GM21390 (cell line): ENCODE data around the gene PNRC2.
A peak's percentile ranks its signal among the peaks of the same experiment; 100 is the strongest.

ENCODE experiments used
- ATAC-seq: cut with Tn5 transposase; IDR thresholded peaks from one replicate; pipeline ENCODE4 v1.9.1; 2021; ENCODE audit not compliant: unreplicated experiment

The PNRC2 gene, protein sequence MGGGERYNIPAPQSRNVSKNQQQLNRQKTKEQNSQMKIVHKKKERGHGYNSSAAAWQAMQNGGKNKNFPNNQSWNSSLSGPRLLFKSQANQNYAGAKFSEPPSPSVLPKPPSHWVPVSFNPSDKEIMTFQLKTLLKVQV

DNA sequence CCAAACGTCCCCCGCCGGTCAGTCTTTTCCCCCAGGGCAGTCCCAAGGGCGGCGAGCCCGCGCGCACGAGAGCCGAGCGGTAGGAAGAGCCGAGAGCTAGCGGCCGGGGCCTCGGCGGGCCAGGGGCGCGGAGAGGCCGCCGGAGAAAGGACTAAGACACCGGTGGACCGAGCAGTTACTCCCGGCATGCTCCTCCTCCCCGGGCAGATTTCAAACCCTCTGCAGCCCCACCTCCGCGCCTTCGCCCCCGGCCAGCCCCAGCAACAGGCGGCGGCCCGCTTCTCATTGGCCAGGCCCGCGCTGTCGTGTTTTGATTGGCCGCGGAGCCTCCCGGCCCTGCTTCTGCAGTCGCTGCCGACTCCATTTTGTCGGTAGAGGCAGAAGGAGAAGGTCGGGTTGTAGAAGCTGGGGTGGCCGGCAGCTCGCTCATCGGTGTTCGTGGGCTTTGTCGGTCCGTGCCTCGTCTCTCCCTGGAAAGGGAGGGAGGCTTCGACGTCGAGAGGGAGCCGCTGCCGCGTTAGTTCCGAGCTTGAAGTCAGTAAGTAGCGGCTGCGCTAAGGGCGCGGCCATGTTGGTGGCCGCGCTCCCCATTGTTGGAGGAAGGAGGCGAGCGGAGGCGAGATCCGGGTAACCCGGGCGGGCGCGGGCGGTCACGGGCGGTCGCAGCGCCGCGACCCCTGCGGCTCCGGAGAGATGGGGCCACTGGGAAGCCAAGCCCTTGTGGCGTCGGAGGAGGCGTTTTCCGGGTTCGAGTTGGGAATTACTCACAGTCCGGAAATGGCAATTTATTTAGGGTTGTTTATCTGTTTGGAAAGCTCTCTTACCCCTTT lies at the start of gene PNRC2:
TSS of gene PNRC2 (plus strand) at position 368 of the 830 bp plus-strand sequence. CDS start 1,630 bp downstream, outside the sequence.
- peak; percentile 64 for ATAC-seq

DNA sequence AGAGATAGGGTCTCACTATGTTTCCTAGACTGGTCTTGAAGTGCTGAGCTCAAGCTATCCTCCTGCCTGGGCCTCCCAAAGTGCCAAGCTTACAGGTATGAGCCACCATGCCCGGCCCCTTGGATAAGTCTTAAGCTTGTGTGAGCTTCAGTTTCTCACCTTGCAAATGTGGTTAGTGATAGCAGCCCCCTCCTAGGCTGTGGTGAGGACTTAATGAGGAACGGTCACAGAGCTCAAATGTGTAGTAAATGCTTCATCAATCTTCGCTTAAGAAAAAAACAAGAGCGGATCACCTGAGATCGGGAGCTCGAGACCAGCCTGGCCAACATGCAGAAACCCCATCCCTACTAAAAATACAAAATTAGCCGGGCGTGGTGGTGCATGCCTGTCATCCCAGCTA lies 49.5 kb upstream of the PNRC2 start:
- ATAC-seq: no peak

DNA sequence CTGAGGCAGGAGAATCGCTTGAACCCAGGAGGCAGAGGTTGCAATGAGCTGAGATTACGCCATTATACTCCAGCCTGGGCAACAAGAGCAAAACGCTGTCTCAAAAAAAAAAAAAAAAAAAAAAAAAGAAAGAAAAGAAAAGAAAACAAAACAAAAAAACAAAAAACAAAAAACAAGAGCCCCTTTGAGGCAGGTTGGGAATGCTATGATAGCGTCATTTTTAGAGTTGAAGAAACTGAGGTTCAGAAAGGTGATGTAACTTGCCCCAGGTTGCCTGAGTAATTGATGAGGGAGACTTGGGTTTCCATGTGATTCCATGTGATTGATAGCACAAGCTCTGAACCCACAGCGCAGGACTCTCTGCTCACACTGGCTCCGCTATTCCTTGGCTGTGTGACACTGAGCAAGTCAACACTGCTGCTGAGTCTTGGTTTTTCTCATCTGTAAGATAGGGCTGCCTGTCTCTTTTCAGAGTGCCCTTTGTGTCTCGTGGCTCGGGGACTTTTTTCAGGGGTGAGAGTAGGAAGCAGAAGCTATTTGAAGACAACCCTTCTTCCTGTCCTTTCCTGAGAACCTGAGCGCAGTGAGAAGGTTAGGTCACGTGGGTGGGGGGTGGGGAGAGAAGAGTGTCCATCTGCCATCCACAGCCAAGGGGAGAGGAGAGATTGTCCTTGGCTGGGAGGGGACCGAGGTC lies 48.9 kb upstream of the PNRC2 start:
- ATAC-seq: no peak

DNA sequence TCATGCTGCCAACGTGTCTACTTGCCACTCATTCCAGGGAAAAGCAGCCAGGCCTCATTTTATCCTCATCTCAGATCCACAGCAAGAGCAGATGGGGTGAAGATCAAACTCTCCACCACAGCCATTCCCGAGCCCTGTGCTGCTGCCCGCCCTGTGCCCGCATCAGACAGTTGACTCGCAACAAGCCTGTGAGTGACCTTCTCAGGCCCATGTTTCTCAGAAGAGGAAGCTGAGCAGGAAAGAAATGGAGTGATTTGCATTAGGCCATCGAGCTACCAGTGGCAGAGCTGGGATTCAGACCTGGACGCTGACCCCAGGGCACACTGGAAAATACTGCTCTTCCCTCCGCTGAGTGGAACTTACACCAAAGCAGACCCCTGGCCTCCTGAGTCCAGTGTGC lies 47.7 kb upstream of the PNRC2 start:
- ATAC-seq: no peak

DNA sequence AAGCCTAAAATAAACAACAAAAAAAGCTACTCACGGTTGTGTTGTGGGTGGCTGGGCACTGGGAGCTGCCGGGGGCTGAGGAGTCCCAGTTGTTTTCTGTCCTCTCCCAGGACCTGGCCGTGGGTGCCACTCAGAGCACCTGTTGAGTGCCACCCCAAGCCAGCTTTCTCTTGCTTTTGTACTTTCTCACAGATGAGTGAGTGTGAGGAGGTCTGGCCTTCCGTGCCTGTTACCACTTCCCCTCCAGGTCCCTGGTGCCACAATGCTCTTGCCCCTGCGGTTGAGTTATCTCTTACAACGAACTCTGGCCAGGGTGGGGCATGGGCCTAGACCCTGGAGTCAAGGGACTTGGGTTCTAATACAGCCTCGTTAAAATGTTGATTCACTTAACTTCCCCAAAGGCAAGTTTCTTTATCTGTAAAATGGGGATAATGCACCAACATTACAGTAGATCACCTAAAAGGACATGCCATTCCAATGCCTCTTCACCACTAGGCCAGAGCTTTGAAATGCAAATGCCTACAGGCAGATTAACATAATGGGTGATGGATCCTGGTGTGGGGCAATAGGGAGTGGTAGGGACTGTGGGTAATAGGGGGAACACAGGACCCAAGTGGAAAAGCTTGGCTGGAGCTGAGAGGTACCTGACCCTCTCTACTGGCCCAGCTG lies 46.3 kb upstream of the PNRC2 start, which contains the start of gene CNR2:
TSS of gene CNR2 (minus strand) at position 151 of the 669 bp plus-strand sequence. CDS start 37,745 bp downstream, outside the sequence.
- ATAC-seq: no peak

DNA sequence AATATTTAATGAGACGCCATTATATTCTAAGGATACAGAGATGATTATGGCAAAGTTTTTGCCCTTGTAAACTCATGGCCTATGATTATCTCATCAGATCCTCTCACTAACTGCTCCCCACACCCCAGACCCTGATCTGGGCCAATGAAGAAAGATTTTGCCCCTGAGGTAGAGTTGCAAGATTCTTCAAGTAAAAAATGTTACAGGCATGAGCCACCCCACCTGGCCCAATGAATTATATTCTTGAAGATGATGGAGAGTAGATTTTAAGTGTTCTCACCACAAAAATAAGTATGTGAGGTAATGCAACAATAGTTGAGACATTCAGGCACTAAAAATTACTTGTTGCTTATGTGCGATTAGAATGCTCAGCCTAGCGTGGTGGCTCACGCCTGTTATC lies 44.7 kb upstream of the PNRC2 start:
- no peak for ATAC-seq

DNA sequence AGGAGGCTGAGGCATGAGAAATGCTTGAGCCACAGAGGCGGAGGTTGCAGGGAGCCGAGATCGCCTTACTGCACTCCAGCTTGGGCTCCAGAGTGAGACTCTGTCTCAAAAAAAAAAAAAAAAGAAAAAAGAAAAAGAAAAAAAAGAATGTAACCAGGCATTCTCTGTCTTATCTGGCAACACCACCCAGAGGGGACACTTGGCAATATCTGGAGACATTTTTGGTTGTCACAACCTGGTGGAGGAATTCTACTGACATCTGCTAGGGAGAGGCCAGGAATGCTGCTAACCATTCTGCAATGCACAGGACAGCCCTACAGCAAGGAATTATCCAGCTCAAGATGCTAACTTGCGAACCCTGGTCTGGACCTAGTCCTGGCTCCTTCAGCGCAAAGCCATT lies 44.2 kb upstream of the PNRC2 start:
- no peak for ATAC-seq

DNA sequence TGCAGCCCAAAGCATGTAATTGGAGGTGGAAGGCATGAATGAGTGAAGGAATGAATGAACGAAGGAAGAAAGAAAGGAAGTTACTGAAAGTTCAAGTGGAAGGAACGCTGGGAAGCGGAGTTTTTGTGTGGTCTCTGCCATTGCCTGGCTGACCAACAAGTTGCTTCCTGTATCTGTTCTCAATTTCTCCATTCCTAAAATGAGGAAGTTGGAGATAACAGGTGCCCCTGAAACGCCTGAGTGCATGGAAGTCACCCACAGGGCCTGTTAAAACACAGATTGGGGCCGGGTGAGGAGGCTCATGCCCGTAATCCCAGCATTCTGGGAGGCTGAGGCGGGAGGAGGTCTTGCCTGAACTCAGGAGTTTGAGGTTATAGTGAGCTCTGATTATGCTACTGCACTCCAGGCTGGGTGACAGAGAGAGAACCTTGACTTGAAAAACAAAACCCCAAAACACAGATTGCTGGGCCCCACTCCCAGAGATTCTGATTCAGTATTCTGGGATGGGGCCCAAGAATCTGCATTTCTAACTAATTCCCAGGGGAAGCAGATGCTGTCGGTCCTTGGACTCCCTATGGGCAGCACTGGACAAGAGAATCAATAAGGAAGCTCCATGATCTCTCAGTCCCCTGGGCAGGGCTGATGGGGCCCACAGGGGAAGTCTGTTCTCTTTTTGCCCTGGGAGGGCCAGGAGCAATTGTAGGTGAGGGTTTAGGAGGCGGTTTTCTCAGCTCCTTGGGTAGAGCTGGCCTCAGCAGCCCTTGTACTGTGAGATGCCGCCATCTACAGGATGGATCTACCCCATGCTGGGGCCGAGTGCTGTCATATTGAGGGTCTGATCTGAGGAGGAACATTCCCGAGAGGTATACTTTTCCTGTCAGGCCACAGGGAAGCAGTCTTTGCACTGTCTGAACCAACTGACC lies 43.2 kb upstream of the PNRC2 start:
- ATAC-seq: no peak

DNA sequence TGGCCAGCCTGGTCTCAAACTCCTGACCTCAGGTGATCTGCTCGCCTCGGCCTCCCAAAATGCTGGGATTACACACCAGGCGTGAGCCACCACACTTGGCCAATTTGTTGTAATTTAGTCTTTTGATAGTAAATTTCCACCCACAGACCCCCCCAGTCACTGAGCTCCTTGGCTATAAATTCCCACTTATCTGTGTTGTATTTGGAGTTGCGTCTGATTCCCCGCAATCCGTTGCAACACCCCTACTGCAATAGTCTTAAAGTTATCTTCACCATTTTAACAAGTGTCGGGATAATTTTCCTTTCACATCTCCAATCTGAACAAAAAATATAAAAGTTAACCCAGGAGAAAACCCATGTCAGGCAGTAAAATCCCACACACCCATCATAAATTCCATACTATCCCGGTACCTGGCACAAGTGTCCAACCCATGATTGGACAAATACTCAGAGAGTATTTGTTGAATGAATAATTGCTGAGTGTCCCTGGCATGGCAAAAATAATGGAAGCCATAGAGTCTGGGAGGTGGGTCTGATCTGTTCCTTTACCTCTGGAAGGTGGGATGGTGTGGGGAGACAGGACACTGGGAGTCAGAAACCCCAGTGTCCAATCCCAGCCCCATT lies 37.2 kb upstream of the PNRC2 start:
- no peak for ATAC-seq

DNA sequence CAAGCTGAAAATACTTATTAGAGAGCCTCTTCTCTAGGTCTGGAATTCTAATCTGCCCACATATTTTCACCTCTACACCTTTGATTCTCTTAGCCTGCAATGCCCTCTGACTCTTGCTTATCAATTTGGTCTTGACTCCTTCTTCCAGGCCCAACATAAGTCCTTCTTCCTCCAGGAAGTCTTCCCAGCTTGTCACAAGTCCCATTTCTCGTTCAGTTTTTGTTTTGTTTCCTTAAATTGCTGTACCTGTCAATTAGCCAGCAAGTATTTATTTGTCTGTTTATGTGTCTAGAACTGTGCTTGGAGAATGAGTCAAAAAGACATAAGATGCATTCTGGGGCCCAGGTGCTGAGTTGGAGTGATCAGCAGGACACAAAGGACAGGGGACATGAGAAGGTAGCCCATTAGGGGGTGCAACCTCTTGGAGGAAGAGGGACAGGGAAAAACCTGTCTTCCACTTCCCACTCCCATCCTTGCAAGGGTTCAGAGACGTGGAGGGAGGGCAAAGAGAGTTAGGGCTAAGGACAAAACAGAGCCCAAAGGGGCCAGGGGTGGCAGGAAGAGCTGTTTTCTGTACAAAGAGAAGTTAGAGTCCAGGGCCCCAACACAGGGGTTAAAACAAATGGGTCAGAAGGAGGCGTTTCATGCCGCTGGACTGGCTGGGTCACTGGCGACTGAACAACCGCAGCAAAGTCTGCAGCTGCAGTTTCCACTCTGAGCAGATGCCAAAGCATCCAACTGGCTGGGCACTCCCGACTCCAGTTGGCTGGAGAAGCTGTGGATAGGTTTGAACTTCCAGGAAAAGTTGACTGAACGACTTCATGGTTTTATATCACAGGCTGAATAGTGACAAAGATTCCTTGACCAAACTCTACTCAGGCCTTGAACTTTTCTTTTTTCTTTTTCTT lies 35.8 kb upstream of the PNRC2 start:
- no peak for ATAC-seq

DNA sequence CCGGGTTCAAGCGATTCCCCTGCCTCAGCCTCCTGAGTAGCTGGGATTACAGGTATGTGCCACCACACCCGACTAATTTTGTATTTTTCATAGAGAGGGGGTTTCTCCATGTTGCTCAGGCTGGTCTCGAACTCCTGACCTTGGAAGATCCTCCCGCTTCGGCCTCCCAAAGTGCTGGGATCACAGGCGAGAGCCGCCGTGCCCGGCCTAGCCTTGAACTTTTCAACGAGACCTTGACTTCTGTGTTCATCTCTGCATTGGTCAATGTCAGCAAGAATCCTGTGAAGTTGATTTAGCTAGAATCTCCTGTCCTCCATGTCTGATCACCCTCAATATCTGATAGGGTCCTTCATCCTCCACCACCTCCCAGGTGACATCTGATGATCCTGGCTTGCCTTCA lies 35.0 kb upstream of the PNRC2 start:
- ATAC-seq: no peak

DNA sequence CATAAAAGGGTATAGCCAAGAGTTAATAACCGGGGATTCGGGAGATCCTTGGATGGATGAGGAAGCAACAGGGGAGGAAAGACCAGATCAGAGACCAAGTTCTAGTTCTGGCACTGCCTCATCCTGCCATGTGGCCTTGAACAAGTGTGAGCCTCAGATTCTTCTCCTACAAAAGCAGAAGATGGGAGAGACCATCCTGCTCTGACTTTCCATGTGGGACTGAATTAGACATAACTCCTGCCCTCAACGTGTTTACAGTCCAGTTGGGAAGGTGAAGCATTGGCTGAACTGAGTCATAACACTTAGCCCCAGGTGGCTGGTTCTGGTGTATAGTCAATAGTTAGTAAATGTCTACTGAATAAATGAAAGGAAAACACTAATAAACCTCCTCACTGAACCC lies 34.3 kb upstream of the PNRC2 start:
- ATAC-seq: no peak

DNA sequence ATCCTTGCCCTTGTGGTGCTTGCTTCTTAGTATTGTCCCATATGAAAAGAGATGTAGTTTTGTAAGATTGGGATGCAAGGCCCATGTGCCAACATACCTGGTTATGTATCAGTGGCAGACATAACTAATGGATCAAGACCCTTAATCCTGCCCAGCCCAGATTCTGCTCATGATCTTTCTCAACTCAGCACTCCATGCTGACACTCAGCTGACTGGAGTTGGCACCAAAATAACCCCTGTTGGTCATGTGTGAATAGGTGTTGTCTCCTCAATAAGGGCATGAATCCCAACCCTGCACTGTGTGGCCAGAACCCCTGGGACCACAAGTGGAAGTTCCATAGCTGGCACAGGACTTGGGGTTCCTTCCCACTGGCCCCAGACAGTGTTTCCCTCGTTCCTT lies 32.5 kb upstream of the PNRC2 start:
- ATAC-seq: no peak

DNA sequence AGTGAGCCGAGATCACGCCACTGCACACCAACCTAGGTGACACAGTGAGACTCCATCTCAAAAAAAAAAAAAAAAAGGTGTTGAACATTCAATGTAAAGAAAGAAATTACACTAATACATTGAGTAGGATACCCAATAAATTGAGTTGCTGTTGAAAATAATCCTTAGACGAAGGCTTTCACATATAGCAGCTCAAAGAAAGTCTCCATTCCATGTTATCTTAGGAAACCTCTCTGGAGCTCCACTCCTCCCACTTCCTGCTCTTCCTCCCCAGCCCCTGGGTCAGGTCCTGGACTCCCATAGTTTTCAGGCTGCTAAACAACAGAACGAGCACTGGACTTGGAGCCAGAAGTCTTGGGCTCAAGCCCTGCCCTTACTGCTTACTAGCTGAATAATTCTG lies 30.8 kb upstream of the PNRC2 start:
- no peak for ATAC-seq

DNA sequence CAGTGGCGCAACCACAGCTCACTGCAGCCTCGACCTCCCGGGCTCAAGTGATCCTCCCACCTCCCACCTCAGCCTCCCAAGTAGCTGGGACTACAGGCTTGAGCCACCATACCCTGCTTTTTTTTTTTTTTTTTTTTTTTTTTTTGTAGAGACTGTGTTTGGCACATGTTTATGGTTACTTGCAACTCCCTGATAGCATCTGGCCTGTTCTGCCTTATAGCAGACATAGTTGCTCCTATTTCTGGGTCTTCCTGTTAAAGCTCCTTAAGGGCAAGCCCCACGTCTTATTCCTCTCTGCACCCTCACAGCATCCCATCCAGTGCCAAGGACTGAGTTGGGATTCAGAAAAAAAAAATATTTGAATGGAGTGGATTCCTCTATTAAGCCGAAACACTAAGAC lies 29.4 kb upstream of the PNRC2 start:
- no peak for ATAC-seq

DNA sequence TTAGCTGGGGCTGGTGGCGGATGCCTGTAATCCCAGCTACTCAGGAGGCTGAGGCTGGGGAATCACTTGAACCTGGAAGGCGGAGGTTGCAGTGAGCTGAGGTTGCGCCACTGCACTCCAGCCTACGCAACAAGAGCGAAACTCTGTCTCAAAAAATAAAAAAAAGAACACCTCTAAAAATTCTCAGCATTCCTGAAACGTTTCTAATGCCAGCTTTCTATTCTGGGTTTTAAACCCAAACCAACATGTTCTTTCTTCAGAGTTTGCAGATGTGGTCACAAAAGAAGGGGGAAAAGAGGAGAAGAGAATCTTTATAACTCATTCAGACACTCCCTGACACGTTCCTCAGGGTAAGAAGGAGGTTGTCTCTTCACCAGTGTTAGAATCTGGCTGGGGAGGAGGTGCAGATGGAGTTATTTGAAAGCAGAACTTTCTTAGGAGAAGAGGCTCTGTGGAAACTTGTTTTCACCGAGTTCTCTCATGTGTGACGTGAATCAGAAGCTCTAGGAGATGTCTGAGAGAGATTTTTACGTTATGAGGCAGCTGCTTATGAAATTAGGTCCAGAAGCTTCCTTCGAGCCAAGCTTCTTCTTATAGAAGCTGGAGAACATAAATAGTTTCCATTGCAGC lies 28.7 kb upstream of the PNRC2 start:
- ATAC-seq: no peak

DNA sequence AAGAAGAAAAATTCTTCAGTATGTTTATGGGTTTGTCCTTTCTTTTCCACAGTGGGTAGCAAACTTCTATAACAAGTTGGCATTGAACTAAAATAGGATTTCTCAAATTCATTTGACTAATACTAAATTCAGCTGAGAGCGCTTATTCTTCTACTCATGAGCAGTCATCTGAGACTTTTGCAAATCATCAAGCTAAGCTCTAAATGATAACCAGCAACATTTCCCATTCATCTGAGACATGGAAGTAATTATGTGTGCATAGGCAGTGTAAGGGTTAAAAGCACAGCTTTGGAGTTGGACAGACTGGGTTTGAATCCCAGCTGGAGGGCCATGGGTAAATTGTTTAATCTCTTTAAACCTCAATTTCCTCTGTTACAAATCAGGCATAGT lies 28.1 kb upstream of the PNRC2 start:
- no peak for ATAC-seq

DNA sequence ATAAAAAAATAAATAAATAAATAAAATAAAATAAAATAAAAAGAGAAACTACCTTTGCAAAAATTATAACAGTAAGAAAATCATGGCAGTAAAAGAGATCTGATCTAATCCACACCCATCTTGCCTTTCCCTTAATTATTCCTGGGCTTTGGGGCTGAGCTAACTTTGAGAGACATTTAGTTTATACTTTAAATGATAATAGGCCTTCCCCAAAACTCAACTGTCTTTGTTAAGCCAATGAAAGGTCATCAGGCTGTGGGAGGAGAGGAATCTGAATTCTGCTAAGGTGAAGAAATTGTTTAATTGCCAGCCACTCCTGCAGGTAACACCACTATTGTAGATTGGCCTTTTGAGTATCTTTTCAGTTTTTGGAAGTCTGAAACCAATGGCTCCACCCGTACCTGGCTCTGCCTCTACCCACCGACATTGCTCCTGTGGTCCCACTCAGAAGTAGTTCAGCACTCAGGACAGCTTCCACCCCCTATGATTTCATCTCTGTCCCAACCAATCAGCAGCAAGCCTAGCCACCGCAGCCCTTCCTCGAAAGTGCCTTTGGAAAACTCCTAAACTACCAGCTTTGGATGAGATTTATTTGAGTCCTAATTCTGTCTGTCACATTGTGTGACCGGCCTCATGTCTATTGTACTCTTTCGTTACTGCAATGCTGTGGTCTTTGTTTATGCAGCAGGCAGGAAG lies 23.0 kb upstream of the PNRC2 start:
- ATAC-seq: no peak
